Muscle layer of colon (tissue), 2 donors: ENCODE measurements around the gene DHRS7.
A peak's percentile ranks its signal among the peaks of the same experiment; 100 is the strongest.

Experiments
- H3K27ac ChIP-seq: one replicate; pipeline ENCODE4 v1.7.0; 2013; ENCODE audit warnings: low read depth, mild to moderate bottlenecking, low read length, moderate library complexity
- H3K27me3 ChIP-seq, 2 donors: one replicate each; pipeline ENCODE4 v1.7.0; 2013; ENCODE audit warnings: low read length in 2 of 2, mild to moderate bottlenecking in 2 of 2; ENCODE audit not compliant: insufficient read depth in 2 of 2, control insufficient read depth in 1 of 2
- H3K36me3 ChIP-seq: one replicate; pipeline ENCODE4 v1.7.0; 2013; ENCODE audit warnings: mild to moderate bottlenecking, low read length; ENCODE audit not compliant: insufficient read depth
- H3K4me1 ChIP-seq: one replicate; pipeline ENCODE4 v1.7.0; 2013; ENCODE audit warnings: mild to moderate bottlenecking, low read length; ENCODE audit not compliant: insufficient read depth
- H3K4me3 ChIP-seq, 2 donors: one replicate each; pipeline ENCODE4 v1.7.0; 2013; ENCODE audit warnings: low read length in 2 of 2, low read depth in 1 of 2, mild to moderate bottlenecking in 1 of 2, moderate library complexity in 1 of 2
- H3K9ac ChIP-seq: one replicate; pipeline ENCODE4 v1.7.0; 2013; ENCODE audit warnings: low read length
- H3K9me3 ChIP-seq: one replicate; pipeline ENCODE4 v1.7.0; 2013; ENCODE audit warnings: mild to moderate bottlenecking, low read length
- donor health status: abdominal sarcoma.
- donor health status: Adenocarcinoma of cecum.

The DHRS7 gene

DNA sequence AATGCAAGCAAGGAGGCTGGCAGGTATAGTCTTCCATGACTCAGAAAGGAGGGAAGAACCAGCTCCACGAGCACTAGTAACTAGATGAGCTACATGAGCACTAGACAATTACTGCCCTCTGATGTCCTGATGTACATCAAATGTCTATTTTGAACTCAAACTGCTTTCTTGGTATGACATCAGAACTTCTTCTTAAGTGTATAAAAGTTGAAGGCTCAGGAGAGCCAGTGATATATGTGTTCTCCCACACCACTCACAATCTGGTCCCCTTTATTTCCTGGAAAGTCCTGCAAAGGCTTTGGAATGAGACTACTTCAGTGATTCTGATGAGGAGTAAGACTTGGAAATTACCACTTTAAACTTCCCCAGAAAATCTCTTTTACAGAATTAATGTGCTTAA, 18.5 kb upstream of the DHRS7 start:
- Histone ChIP-seq H3K4me3 (peak overlapping the region; percentile 54 to 56), H3K9ac (no peak overlapping the region), H3K27me3 (no peaks in the 10 kb centered on the region), H3K9me3 (no peaks in the 10 kb centered on the region), H3K27ac (peak overlapping the region; percentile 81), H3K4me1 (peaks cover 12% of the 10 kb centered on the region), H3K36me3 (no peaks in the 10 kb centered on the region)

DNA sequence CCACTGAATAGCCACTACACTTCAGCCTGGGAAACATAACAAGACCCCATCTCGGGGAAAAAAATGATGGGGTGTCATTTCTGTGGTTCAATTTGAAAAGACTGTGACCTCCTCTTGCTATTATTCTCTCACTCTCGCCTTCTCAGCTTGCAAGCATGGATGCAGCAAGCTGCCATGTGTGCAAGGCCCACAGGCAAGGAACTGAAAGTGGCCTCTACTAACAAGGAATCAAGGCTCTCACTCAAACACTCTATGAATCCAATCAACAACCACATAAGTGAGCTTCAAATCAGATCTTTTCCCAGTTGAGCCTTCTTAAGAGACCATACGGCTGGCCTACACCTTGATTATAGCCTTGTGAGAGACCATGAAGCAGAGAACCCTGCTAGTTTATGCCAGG, 17.9 kb upstream of the DHRS7 start:
- Histone ChIP-seq H3K4me3 (no peak overlapping the region), H3K9me3 (no peaks in the 10 kb centered on the region), H3K36me3 (no peaks in the 10 kb centered on the region), H3K4me1 (peaks cover 12% of the 10 kb centered on the region), H3K27ac (no peak overlapping the region), H3K27me3 (no peaks in the 10 kb centered on the region), H3K9ac (no peak overlapping the region)

DNA sequence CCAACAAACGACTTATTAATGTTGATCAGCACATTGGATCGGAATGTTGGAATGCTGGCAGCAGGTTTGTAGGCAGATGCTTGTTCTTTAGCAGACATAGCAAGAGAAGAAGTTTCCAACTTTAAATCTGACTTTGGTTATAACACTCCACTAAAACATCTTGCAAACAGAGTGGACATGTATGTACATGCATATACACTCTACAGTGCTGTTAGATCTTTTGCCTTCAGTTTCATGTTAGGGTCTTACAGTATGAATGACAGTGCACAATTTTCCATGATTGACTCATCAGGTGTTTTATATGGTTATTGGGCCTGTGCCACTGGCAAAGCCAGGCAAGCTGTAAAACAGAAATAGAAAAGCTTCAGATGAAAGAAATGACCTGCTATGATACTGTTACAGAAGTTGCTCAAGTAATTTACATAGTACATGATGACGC, 14.3 kb upstream of the DHRS7 start:
- Histone ChIP-seq H3K27me3 (no peaks in the 10 kb centered on the region), H3K36me3 (no peaks in the 10 kb centered on the region), H3K27ac (peak overlapping the region; percentile 29), H3K4me1 (peaks cover 12% of the 10 kb centered on the region), H3K9me3 (no peaks in the 10 kb centered on the region), H3K4me3 (no peak overlapping the region), H3K9ac (no peak overlapping the region)

DNA sequence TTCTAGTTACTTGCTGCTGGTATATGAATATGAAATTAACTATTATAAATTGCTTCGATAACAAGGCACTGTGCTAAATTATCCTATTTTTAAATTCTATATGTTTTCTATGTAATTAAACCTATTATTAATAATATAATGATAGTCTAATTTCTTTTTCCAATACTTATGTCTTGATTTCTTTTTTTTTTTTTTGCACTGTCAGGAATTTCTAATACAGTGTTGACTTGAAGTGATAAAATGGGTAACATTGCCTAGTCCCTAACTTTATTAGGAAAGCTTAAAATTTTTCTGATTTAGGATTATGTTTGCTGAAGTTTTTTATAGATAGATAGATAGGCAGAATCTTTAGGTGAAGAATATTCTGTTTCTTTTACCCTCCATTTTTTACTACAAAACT, 13.6 kb upstream of the DHRS7 start:
- H3K36me3 ChIP-seq, result no peaks in the 10 kb centered on the region
- no peak overlapping the region for H3K4me3 ChIP-seq
- no peak overlapping the region for H3K27ac ChIP-seq
- H3K9me3 ChIP-seq, result no peaks in the 10 kb centered on the region
- H3K27me3 ChIP-seq, result no peaks in the 10 kb centered on the region
- H3K4me1 ChIP-seq, result peaks cover 9% of the 10 kb centered on the region
- no peak overlapping the region for H3K9ac ChIP-seq

DNA sequence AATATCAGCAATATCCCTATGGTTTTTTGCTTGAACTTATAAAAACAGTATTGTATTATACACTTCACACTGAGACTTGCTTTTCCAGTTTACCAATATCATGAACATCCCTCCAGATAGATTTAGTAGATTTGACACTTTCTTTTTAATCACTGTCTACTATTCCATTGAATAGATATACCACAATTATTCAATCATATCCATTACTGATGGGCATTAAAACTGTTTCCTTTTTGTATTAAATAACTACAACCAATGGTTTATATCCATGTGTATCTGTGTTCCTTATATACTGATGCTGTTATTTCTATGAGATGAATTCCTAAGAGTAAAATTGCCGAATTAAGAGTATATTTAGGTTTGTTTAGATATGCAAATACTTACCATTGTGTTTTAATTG, 13.0 kb upstream of the DHRS7 start:
- H3K27ac ChIP-seq, result no peak overlapping the region
- no peak overlapping the region for H3K4me3 ChIP-seq
- no peaks in the 10 kb centered on the region for H3K27me3 ChIP-seq
- peaks cover 5% of the 10 kb centered on the region for H3K4me1 ChIP-seq
- no peak overlapping the region for H3K9ac ChIP-seq
- H3K9me3 ChIP-seq, result no peaks in the 10 kb centered on the region
- H3K36me3 ChIP-seq, result no peaks in the 10 kb centered on the region

DNA sequence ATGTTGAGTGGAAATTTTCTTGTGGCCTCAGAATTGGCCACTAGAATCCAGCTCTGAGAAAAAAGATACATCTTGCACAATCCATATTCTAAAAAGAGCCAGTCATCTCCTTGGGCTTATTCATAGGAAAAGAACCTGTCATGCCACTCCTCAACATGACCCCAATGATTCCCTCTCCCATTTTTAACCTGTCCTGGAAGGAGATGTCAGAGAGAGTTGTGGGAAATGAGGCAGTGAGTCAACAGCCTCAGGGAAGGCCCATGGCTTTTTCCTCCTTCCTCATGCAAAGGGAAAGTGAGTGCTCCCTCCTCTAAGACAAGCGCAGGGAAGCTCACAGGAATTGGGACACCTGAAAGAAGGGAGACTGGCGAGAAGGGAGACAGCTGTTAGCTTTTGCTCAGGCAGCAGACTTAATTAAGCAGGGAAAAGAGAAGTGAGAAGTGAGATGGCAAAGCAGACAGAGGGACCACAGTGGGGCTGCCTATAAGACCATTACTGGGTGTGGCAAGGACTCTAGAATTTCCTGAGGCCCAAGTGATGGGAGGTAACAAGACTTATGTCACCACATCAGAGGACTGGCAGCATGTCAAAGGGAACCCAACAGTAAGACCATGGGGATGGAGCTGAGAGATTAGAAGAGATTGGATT, 10.2 kb upstream of the DHRS7 start:
- no peak overlapping the region for H3K9ac ChIP-seq
- no peaks in the 10 kb centered on the region for H3K36me3 ChIP-seq
- no peak overlapping the region for H3K4me3 ChIP-seq
- H3K9me3 ChIP-seq, result no peaks in the 10 kb centered on the region
- H3K4me1 ChIP-seq, result peaks cover 5% of the 10 kb centered on the region
- H3K27ac ChIP-seq, result no peak overlapping the region
- H3K27me3 ChIP-seq, result no peaks in the 10 kb centered on the region

DNA sequence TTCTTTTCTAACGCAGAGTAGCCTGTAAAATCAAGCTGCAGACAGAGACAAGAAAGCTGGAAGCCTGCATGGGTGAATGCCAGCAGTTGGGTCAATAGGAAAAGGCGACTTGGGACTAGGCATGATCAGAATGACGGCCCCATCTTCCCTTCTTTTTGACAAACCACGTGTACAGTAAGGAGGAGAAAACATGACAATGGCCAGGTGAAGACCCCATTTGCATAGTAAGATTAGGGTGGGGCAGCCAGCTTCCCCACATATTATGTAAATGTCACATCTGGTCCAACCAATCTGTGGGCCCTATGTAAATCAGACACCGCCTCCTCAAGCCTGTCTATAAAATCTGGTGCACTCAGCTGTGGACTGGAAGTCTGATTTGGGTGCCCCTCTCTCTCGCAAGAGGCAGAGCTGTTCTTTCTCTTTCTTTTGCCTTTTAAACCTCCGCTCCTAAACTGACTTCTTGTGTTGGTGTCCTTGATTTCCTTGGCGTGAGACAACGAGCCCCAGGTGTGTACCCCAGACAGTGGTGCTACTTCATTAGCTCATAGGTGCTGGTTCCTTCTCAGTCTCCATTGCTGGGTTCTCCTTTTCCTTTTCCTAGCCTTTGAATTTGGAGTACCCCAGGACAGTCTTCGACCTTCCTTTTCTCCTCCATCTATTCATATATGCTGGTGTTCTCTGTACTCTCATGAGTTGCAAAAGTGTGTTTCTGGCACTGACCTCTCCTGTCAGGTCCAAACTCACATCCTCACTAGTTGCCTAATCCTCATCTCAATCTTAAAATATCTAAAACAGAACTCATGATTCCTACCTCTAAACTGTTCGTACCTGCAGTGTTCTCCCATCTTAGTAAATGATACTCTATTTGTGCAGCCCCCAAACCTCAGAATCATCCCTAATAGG, 9.4 kb upstream of the DHRS7 start:
- no peak overlapping the region for H3K27ac ChIP-seq
- no peaks in the 10 kb centered on the region for H3K9me3 ChIP-seq
- no peak overlapping the region for H3K4me3 ChIP-seq
- H3K36me3 ChIP-seq, result no peaks in the 10 kb centered on the region
- no peaks in the 10 kb centered on the region for H3K27me3 ChIP-seq
- H3K4me1 ChIP-seq, result peaks cover 4% of the 10 kb centered on the region
- H3K9ac ChIP-seq, result no peak overlapping the region

DNA sequence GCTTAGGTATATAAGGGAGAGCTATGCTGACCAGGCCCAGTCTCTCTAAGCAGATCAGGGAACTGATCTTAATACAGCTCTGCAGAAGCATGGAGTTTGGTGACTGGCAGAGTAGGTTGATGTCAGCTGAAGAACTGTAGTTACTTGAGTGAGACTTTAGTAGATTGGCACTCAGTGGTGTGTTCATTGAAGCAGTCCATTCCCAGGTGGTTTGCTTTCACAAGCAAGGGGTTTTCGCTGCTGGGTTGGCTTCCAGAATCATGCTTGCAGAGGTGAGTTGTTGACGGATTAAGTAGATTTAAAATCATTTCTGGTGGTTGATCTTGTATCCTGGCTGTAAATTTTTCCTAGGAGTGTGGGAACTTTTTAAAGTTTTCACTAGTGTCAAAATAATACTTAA, 6.5 kb upstream of the DHRS7 start:
- Histone ChIP-seq H3K4me3 (no peak overlapping the region), H3K4me1 (no peaks in the 10 kb centered on the region), H3K27me3 (no peaks in the 10 kb centered on the region), H3K9ac (no peak overlapping the region), H3K36me3 (no peaks in the 10 kb centered on the region), H3K27ac (no peak overlapping the region), H3K9me3 (no peaks in the 10 kb centered on the region)

DNA sequence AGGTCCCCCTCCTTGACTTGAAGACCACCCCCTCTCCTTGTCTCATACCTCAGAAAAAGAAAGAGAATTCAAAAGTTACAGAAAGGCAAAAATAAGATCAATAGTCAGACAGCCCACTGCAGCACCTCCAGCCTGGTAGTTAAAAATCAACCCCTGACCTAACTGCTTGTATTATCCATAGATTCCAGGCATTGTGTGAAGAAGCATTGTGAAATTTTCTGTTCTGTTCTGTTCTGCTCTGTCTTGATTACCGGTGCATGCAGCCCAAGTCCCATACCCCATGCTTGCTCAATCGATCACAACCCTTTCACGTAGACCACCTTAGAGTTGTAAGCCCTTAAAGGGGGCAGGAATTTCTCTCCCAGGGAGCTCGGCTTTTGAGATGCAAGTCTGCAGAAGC, 5.8 kb upstream of the DHRS7 start:
- no peaks in the 10 kb centered on the region for H3K36me3 ChIP-seq
- H3K9me3 ChIP-seq, result no peaks in the 10 kb centered on the region
- no peak overlapping the region for H3K9ac ChIP-seq
- no peaks in the 10 kb centered on the region for H3K27me3 ChIP-seq
- H3K4me3 ChIP-seq, result no peak overlapping the region
- no peak overlapping the region for H3K27ac ChIP-seq
- peaks cover 7% of the 10 kb centered on the region for H3K4me1 ChIP-seq

DNA sequence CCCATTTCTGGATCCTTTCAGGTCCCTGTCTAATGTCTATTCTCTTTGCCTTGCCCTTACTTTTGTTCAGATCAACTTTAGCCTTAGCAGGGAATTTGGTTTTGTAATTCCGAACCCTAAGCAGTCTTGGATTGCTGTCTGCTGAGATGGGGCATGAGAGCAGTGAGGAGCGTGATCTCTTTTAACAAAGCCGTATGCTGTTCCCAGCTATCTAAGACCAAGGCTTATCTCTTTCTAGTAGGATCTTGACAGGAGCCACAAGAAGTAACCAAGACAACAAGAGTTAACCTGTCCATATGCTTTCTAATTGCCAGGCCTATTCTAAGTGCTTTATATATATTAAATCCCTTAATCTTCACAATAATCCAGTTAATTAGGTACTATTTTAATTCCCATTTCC, 4.5 kb upstream of the DHRS7 start:
- peaks cover 12% of the 10 kb centered on the region for H3K4me1 ChIP-seq
- H3K9ac ChIP-seq, result no peak overlapping the region
- no peak overlapping the region for H3K4me3 ChIP-seq
- no peaks in the 10 kb centered on the region for H3K27me3 ChIP-seq
- H3K36me3 ChIP-seq, result no peaks in the 10 kb centered on the region
- no peak overlapping the region for H3K27ac ChIP-seq
- H3K9me3 ChIP-seq, result no peaks in the 10 kb centered on the region

DNA sequence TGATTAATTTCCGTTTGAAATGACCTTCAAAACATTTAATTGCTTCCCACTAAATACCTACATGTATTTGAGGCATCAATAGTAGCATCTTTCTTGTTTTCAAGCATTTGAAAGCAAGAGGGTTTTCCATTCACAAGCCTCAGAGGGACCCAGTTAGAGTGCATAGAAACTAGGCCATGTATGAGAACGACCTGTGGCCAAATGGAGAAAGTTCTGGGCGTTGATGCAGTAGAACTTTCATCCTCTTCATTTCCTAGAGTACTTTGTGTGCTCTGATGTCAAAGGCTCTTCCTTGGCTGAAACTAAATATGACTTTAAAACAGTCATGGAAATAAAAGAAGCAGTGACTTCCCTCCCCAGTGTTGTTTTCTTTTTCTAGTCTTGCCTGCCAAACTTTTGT, 944 bp upstream of the DHRS7 start:
- no peaks in the 10 kb centered on the region for H3K27me3 ChIP-seq
- H3K9ac ChIP-seq, result no peak overlapping the region
- H3K4me1 ChIP-seq, result peaks cover 16% of the 10 kb centered on the region
- no peaks in the 10 kb centered on the region for H3K36me3 ChIP-seq
- H3K27ac ChIP-seq, result no peak overlapping the region
- H3K9me3 ChIP-seq, result no peaks in the 10 kb centered on the region
- H3K4me3 ChIP-seq, result no peak overlapping the region

DNA sequence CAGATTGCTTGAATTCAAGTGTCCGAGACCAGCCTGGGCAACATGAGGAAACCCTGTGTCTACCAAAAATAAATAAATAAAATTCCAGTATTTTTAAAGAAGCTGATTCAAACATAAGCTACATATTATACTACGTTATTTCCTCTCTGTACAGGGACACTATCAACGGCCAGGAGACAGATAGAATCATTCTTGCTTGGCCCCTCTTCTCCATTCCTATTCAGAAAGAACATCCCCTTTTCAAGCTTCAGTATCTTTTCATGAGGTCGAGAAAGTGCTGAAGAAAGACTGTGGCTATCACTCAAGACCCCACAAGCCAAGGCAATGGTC, 314 bp upstream of the DHRS7 start:
- Histone ChIP-seq H3K27ac (peak overlapping the region; percentile 77), H3K36me3 (no peaks in the 10 kb centered on the region), H3K4me1 (peaks cover 16% of the 10 kb centered on the region), H3K27me3 (no peaks in the 10 kb centered on the region), H3K4me3 (peak overlapping the region; percentile 83 to 99), H3K9ac (peak overlapping the region; percentile 10), H3K9me3 (no peaks in the 10 kb centered on the region)
